HEK293 (cell line): ENCODE data around the gene PPFIA2.

Source experiments
- CTCF ChIP-seq: fragments of 450-650 bp; formaldehyde crosslinking; IDR thresholded peaks from 2 replicates; pipeline ENCODE4 v1.5.1; 2016; ENCODE audit warnings: missing biosample characterization, missing genetic modification characterization
- FEZF1 ChIP-seq: fragments of 450-650 bp; formaldehyde crosslinking; IDR thresholded peaks from 2 replicates; pipeline ENCODE4 v1.5.1; 2016; ENCODE audit warnings: missing biosample characterization, missing genetic modification characterization
- SP7 ChIP-seq: fragments of 450-650 bp; formaldehyde crosslinking; IDR thresholded peaks from 2 replicates; pipeline ENCODE4 v1.5.1; 2016; ENCODE audit warnings: missing biosample characterization, missing genetic modification characterization
- YY1 ChIP-seq: fragments of 450-650 bp; formaldehyde crosslinking; IDR thresholded peaks from 2 replicates; pipeline ENCODE4 v1.5.1; 2018; ENCODE audit warnings: missing biosample characterization, missing genetic modification characterization
- ZBTB10 ChIP-seq: fragments of 450-650 bp; formaldehyde crosslinking; IDR thresholded peaks from 2 replicates; pipeline ENCODE4 v1.5.1; 2016; ENCODE audit warnings: missing biosample characterization, missing genetic modification characterization
- ZBTB20 ChIP-seq: fragments of 450-650 bp; formaldehyde crosslinking; IDR thresholded peaks from 2 replicates; pipeline ENCODE4 v1.5.1; 2016; ENCODE audit warnings: missing biosample characterization, missing genetic modification characterization
- ZNF146 ChIP-seq: fragments of 450-650 bp; formaldehyde crosslinking; IDR thresholded peaks from 2 replicates; pipeline ENCODE4 v1.5.1; 2016; ENCODE audit warnings: missing biosample characterization, missing genetic modification characterization
- ZNF19 ChIP-seq: fragments of 450-650 bp; formaldehyde crosslinking; IDR thresholded peaks from 2 replicates; pipeline ENCODE4; 2016; ENCODE audit warnings: missing biosample characterization, missing genetic modification characterization, low read depth
- ZNF23 ChIP-seq: fragments of 450-650 bp; formaldehyde crosslinking; IDR thresholded peaks from 2 replicates; pipeline ENCODE4 v1.5.1; 2016; ENCODE audit warnings: missing biosample characterization, missing genetic modification characterization, borderline replicate concordance
- ZNF239 ChIP-seq: fragments of 450-650 bp; formaldehyde crosslinking; IDR thresholded peaks from 2 replicates; pipeline ENCODE4 v1.5.1; 2016; ENCODE audit warnings: missing biosample characterization, missing genetic modification characterization
- ZNF274 ChIP-seq, 2 experiments: fragments of 200-500 bp in 1 of 2; fragments of 450-650 bp in 1 of 2; sonication (Bioruptor generic) in 1 of 2; formaldehyde crosslinking in 1 of 2; IDR thresholded peaks; 2 replicates each; pipeline versions ENCODE4 v1.5.1 to v1.6.1; 2014 to 2016; ENCODE audit warnings: borderline replicate concordance in 1 of 2, inconsistent platforms in 1 of 2, low read length in 1 of 2, missing biosample characterization in 1 of 2, missing genetic modification characterization in 1 of 2
- ZNF558 ChIP-seq: fragments of 450-650 bp; formaldehyde crosslinking; IDR thresholded peaks from 2 replicates; pipeline ENCODE4 v1.5.1; 2016; ENCODE audit warnings: missing biosample characterization, missing genetic modification characterization
- ZNF792 ChIP-seq: fragments of 450-650 bp; formaldehyde crosslinking; IDR thresholded peaks from 2 replicates; pipeline ENCODE4 v1.5.1; 2016; ENCODE audit warnings: missing biosample characterization, missing genetic modification characterization
- ZSCAN30 ChIP-seq: fragments of 450-650 bp; IDR thresholded peaks from 2 replicates; pipeline ENCODE4 v1.5.1; 2018; ENCODE audit warnings: missing biosample characterization, mild to moderate bottlenecking, missing genetic modification characterization, moderate library complexity

GRCh38 chr12:81541121-81541520, 218.0 kb downstream of the PPFIA2 start:
- TF ChIP-seq CTCF (tag by site-specific recombination) (no peak), ZNF558 (tag by site-specific recombination) (no peak), YY1 (tag by site-specific recombination) (no peak), ZNF792 (tag by site-specific recombination) (no peak), ZNF274 (IDR thresholded peaks at IDR 0.05; ENCODE audit: low read length) (no peak), ZNF274 (tag by site-specific recombination; IDR thresholded peaks at IDR 0.05; ENCODE audit: borderline replicate concordance) (no peak), ZNF19 (tag by site-specific recombination) (no peak), FEZF1 (no peak), ZBTB10 (tag by site-specific recombination) (no peak), ZSCAN30 (no peak), ZNF239 (no peak), SP7 (tag by site-specific recombination) (no peak), ZNF23 (tag by site-specific recombination) (no peak), ZBTB20 (tag by site-specific recombination) (no peak), ZNF146 (tag by site-specific recombination) (no peak)
